HG02885 (cell line): Measurements from ENCODE around the gene AQP12B.

Experiments
- ATAC-seq: cut with Tn5 transposase; IDR thresholded peaks from one replicate; pipeline ENCODE4 v1.9.1; 2021; ENCODE audit warnings: mild to moderate bottlenecking; ENCODE audit not compliant: unreplicated experiment, poor library complexity

AQP12B gene

GRCh38 chr2:240637116-240637900, 45.4 kb downstream of the AQP12B start:
- no peak for ATAC-seq

GRCh38 chr2:240636563-240637115, 46.0 kb downstream of the AQP12B start:
- ATAC-seq: no peak

- no peak for ATAC-seq
These were observed 46.6 kb downstream of the AQP12B start for GRCh38 chr2:240635998-240636547.

- ATAC-seq: no peak
These were observed 47.3 kb downstream of the AQP12B start for GRCh38 chr2:240635121-240635997.

- ATAC-seq: no peak
These were observed 50.4 kb downstream of the AQP12B start for GRCh38 chr2:240632306-240632721.

- ATAC-seq: no peak
These were observed 51.0 kb downstream of the AQP12B start for GRCh38 chr2:240631548-240632305.

GRCh38 chr2:240630771-240631547, 51.7 kb downstream of the AQP12B start:
- no peak for ATAC-seq

- ATAC-seq: no peak
These were observed 52.5 kb downstream of the AQP12B start for GRCh38 chr2:240629968-240630770.

GRCh38 chr2:240629619-240629967, 53.1 kb downstream of the AQP12B start:
- no peak for ATAC-seq

- no peak for ATAC-seq
These were observed 53.7 kb downstream of the AQP12B start for GRCh38 chr2:240628808-240629618.

- no peak for ATAC-seq
These were observed 54.2 kb downstream of the AQP12B start for GRCh38 chr2:240628507-240628807.

GRCh38 chr2:240627736-240628506, 54.8 kb downstream of the AQP12B start:
- no peak for ATAC-seq

GRCh38 chr2:240626531-240627300, 56.0 kb downstream of the AQP12B start:
- no peak for ATAC-seq
